Natural killer cell (primary cell): ENCODE data around the gene HSD17B12. TPM values are rescaled to one million over a fixed set of nuclear protein-coding genes. Genes with fewer than 3 reads are reported as not detected.

Experiments
- ATAC-seq, 3 donors: fragments of 150-1000 bp in 2 of 3; fragments of 200-7000 bp in 1 of 3; cut with Tn5 transposase; 1 replicate in 1 of 3; 2 replicates in 2 of 3; pipeline ENCODE4 v1.10.0; 2021; ENCODE audit warnings: mild to moderate bottlenecking in 2 of 3, moderate library complexity in 2 of 3
- DNase-seq, 2 donors: peaks; one replicate each; pipeline versions ENCODE4 v3.0.0 to v3.0.0-alpha.2; 2013 to 2021; ENCODE audit warnings: mixed read lengths in 1 of 2
- H3K27ac ChIP-seq: one replicate; pipeline ENCODE4 v1.5.1; 2013; ENCODE audit warnings: mild to moderate bottlenecking, low read length
- H3K27me3 ChIP-seq: one replicate; pipeline ENCODE4 v1.6.1; 2013; ENCODE audit warnings: low read length; ENCODE audit not compliant: control insufficient read depth, insufficient read depth
- H3K36me3 ChIP-seq: one replicate; pipeline ENCODE4 v1.6.1; 2013; ENCODE audit warnings: low read length; ENCODE audit not compliant: control insufficient read depth, insufficient read depth
- H3K4me1 ChIP-seq: one replicate; pipeline ENCODE4 v1.6.1; 2013; ENCODE audit warnings: low read length; ENCODE audit not compliant: control insufficient read depth, insufficient read depth
- H3K4me3 ChIP-seq: one replicate; pipeline ENCODE4 v1.5.1; 2013; ENCODE audit warnings: low read length
- H3K9me3 ChIP-seq: one replicate; pipeline ENCODE4 v1.6.1; 2013; ENCODE audit warnings: low read length; ENCODE audit not compliant: control insufficient read depth, insufficient read depth
- H3K27ac Mint-ChIP-seq, 2 donors: one replicate each; pipeline ENCODE4 v1.8.0; 2022; ENCODE audit warnings: mild to moderate bottlenecking in 2 of 2, mixed read lengths in 2 of 2, moderate library complexity in 1 of 2
- H3K27me3 Mint-ChIP-seq, 2 donors: one replicate each; pipeline ENCODE4 v1.8.0; 2022; ENCODE audit warnings: low read depth in 2 of 2, mixed read lengths in 2 of 2
- H3K36me3 Mint-ChIP-seq: one replicate; pipeline ENCODE4 v1.8.0; 2022; ENCODE audit warnings: mixed read lengths
- H3K4me1 Mint-ChIP-seq, 2 donors: one replicate each; pipeline ENCODE4 v1.8.0; 2022; ENCODE audit warnings: mixed read lengths in 2 of 2
- H3K4me3 Mint-ChIP-seq: one replicate; pipeline ENCODE4 v1.8.0; 2022; ENCODE audit warnings: mild to moderate bottlenecking, moderate library complexity, mixed read lengths
- H3K9me3 Mint-ChIP-seq, 2 donors: one replicate each; pipeline ENCODE4 v1.8.0; 2022; ENCODE audit warnings: mixed read lengths in 2 of 2
- WGBS: methylation state at CpG from one replicate; pipeline ENCODE4 v1.1.7; 2013; ENCODE audit warnings: missing lambda C conversion rate; ENCODE audit not compliant: insufficient coverage; 5-methylcytosine and 5-hydroxymethylcytosine counted together
- intact Hi-C: fragments of 100-400 bp; cut with micrococcal nuclease; formaldehyde crosslinking; loops from one replicate; pipeline ENCODE4 v1.14.2; 2022
- total RNA-seq, 4 donors: library from RNA; stranded (reverse); fragments of 120-200 nt in 1 of 4; gene quantifications; one replicate each; pipeline versions ENCODE4 v1.2.3 to v1.2.4, GENCODE V29; 2013 to 2022
- TF ChIP-seq, protein P1 (sequence below): fragments of 200-600 bp; IDR thresholded peaks from one replicate; pipeline ENCODE4 v1.8.0; 2022; ENCODE audit warnings: antibody characterized with exemption

Gene HSD17B12
- total RNA-seq, 3 donors from 2014 or later (not counting 1 experiment from before 2014, with no cell fraction given) = 21.0 to 26.3 (median 26.1) TPM

GRCh38 chr11:43690929-43691725 lies 10.6 kb downstream of the HSD17B12 start:
- DNase-seq = no peak
- 65% methylated on average over 6 of the region's 6 CpGs for WGBS

DNA sequence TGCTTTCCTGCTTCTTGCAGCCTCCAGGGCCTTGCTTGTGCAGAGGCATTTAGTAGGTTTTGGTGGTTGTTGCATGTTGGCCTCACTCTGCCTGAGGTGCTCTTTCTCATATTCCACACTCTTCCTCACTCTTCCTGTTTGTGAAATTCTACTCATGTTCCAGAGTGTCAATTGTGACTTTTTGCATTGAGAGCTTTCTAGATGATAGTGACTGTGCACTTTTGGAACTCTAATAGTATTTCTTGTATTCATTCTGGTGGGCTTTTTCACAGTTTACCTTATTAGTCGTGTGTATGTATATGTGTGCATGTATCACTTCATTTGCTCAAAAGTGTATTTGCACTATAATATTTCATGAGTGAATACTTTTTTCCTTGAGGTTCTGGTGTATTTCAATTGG lies 11.3 kb downstream of the HSD17B12 start:
- Histone ChIP-seq H3K27me3 (no peaks in the 10 kb centered on the region), H3K4me3 (no peak overlapping the region), H3K36me3 (no peaks in the 10 kb centered on the region), H3K9me3 (no peaks in the 10 kb centered on the region), H3K27ac (no peak overlapping the region), H3K4me1 (no peaks in the 10 kb centered on the region)
- no peak for DNase-seq
- no peak overlapping the region for H3K4me3 Mint-ChIP-seq
- H3K27me3 Mint-ChIP-seq = no peaks in the 10 kb centered on the region
- H3K36me3 Mint-ChIP-seq = no peaks in the 10 kb centered on the region
- H3K4me1 Mint-ChIP-seq = peaks cover 7 to 29% of the 10 kb centered on the region in 2 donors
- H3K27ac Mint-ChIP-seq = no peak overlapping the region
- no peak for ATAC-seq
- intact Hi-C loops = no loop called here
- TF ChIP-seq, protein P1, sequence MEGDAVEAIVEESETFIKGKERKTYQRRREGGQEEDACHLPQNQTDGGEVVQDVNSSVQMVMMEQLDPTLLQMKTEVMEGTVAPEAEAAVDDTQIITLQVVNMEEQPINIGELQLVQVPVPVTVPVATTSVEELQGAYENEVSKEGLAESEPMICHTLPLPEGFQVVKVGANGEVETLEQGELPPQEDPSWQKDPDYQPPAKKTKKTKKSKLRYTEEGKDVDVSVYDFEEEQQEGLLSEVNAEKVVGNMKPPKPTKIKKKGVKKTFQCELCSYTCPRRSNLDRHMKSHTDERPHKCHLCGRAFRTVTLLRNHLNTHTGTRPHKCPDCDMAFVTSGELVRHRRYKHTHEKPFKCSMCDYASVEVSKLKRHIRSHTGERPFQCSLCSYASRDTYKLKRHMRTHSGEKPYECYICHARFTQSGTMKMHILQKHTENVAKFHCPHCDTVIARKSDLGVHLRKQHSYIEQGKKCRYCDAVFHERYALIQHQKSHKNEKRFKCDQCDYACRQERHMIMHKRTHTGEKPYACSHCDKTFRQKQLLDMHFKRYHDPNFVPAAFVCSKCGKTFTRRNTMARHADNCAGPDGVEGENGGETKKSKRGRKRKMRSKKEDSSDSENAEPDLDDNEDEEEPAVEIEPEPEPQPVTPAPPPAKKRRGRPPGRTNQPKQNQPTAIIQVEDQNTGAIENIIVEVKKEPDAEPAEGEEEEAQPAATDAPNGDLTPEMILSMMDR = no peak
- WGBS = no CpG with 5 or more reads among the region's 1 CpG
- no peaks in the 10 kb centered on the region for H3K9me3 Mint-ChIP-seq

More at GRCh38 chr11:43690929-43691725, 10.6 kb downstream of the HSD17B12 start:
- no peak overlapping the region for H3K27ac Mint-ChIP-seq
- H3K4me3 ChIP-seq = no peak overlapping the region
- H3K4me3 Mint-ChIP-seq = no peak overlapping the region
- H3K27ac ChIP-seq = no peak overlapping the region
- no peaks in the 10 kb centered on the region for H3K27me3 ChIP-seq
- intact Hi-C loops = no loop called here
- ATAC-seq = no peak
- no peaks in the 10 kb centered on the region for H3K9me3 ChIP-seq
- no peaks in the 10 kb centered on the region for H3K36me3 ChIP-seq
- H3K36me3 Mint-ChIP-seq = no peaks in the 10 kb centered on the region
- H3K9me3 Mint-ChIP-seq = no peaks in the 10 kb centered on the region
- H3K4me1 Mint-ChIP-seq = peaks cover 7 to 27% of the 10 kb centered on the region in 2 donors
- TF ChIP-seq, protein P1 = no peak
- H3K27me3 Mint-ChIP-seq = no peaks in the 10 kb centered on the region
- H3K4me1 ChIP-seq = no peaks in the 10 kb centered on the region

- Mint-ChIP-seq H3K27ac (no peak overlapping the region), H3K4me1 (peaks cover 7 to 36% of the 10 kb centered on the region in 2 donors), H3K36me3 (no peaks in the 10 kb centered on the region), H3K9me3 (no peaks in the 10 kb centered on the region), H3K4me3 (no peak overlapping the region), H3K27me3 (no peaks in the 10 kb centered on the region)
- Histone ChIP-seq H3K36me3 (no peaks in the 10 kb centered on the region), H3K27me3 (no peaks in the 10 kb centered on the region), H3K4me3 (no peak overlapping the region), H3K4me1 (no peaks in the 10 kb centered on the region), H3K27ac (no peak overlapping the region), H3K9me3 (no peaks in the 10 kb centered on the region)
- no peak for DNase-seq
- intact Hi-C loops = no loop called here
- TF ChIP-seq, protein P1 = no peak
- ATAC-seq = no peak
- WGBS = 100% methylated on average over 2 of the region's 2 CpGs
Measured at GRCh38 chr11:43693069-43693468, 12.5 kb downstream of the HSD17B12 start.

GRCh38 chr11:43693731-43694130 lies 13.2 kb downstream of the HSD17B12 start:
- Histone ChIP-seq H3K27me3 (no peaks in the 10 kb centered on the region), H3K4me3 (no peak overlapping the region), H3K4me1 (no peaks in the 10 kb centered on the region), H3K9me3 (no peaks in the 10 kb centered on the region), H3K27ac (no peak overlapping the region), H3K36me3 (no peaks in the 10 kb centered on the region)
- no peak overlapping the region for H3K4me3 Mint-ChIP-seq
- 55% methylated on average over 2 of the region's 3 CpGs for WGBS
- peaks cover 7 to 36% of the 10 kb centered on the region in 2 donors for H3K4me1 Mint-ChIP-seq
- H3K27me3 Mint-ChIP-seq = no peaks in the 10 kb centered on the region
- ATAC-seq = peak in 1 of 3 donors; percentile 60
- no peaks in the 10 kb centered on the region for H3K9me3 Mint-ChIP-seq
- intact Hi-C loops = no loop called here
- H3K27ac Mint-ChIP-seq = no peak overlapping the region
- DNase-seq = no peak
- TF ChIP-seq, protein P1 = no peak
- H3K36me3 Mint-ChIP-seq = no peaks in the 10 kb centered on the region
